HepG2 (cell line): ENCODE measurements around the gene CCNDBP1. TPM values are rescaled to one million over a fixed set of nuclear protein-coding genes. Genes with fewer than 3 reads are reported as not detected.

Experiments
- ATF5 ChIP-seq: sonication (generic); formaldehyde crosslinking; IDR thresholded peaks from 2 replicates; pipeline ENCODE4 v1.4.0; 2020; ENCODE audit warnings: mild to moderate bottlenecking, low read depth, missing genetic modification reagents
- CAMTA2 ChIP-seq: sonication (generic); formaldehyde crosslinking; IDR thresholded peaks from 2 replicates; pipeline ENCODE4 v1.4.0; 2020; ENCODE audit warnings: mild to moderate bottlenecking, missing genetic modification reagents, borderline replicate concordance
- GZF1 ChIP-seq: sonication (generic); formaldehyde crosslinking; IDR thresholded peaks from 2 replicates; pipeline ENCODE4 v1.5.1; 2020; ENCODE audit warnings: mild to moderate bottlenecking, missing genetic modification reagents
- HOMEZ ChIP-seq: IDR thresholded peaks from 2 replicates; pipeline ENCODE4 v1.6.1; 2016; ENCODE audit warnings: low read depth
- LCORL ChIP-seq, 2 experiments: fragments of 450-650 bp in 1 of 2; sonication (generic) in 1 of 2; formaldehyde crosslinking in 1 of 2; IDR thresholded peaks; 2 replicates each; pipeline versions ENCODE4 v1.5.0 to v1.6.1; 2017 to 2020; ENCODE audit warnings: antibody characterized with exemption in 1 of 2, missing genetic modification reagents in 1 of 2
- MXD1 ChIP-seq: sonication (generic); formaldehyde crosslinking; IDR thresholded peaks from 2 replicates; pipeline ENCODE4 v1.4.0; 2020; ENCODE audit warnings: mild to moderate bottlenecking, missing genetic modification reagents
- UBTF ChIP-seq: sonication (generic); formaldehyde crosslinking; IDR thresholded peaks from 2 replicates; pipeline ENCODE4 v1.4.0; 2020; ENCODE audit warnings: mild to moderate bottlenecking, missing genetic modification reagents
- ZEB1 ChIP-seq: IDR thresholded peaks from 2 replicates; pipeline ENCODE4 v1.6.1; 2012; ENCODE audit warnings: mild to moderate bottlenecking, low read depth, inconsistent platforms; ENCODE audit not compliant: insufficient replicate concordance
- ZFP1 ChIP-seq: IDR thresholded peaks from 2 replicates; pipeline ENCODE4 v1.6.1; 2016
- ZGPAT ChIP-seq: IDR thresholded peaks from 2 replicates; pipeline ENCODE4 v1.6.1; 2016; ENCODE audit warnings: mild to moderate bottlenecking
- ZNF138 ChIP-seq: sonication (generic); formaldehyde crosslinking; IDR thresholded peaks from 2 replicates; pipeline ENCODE4 v1.5.0; 2020; ENCODE audit warnings: mild to moderate bottlenecking, low read depth, missing genetic modification reagents
- ZNF256 ChIP-seq: sonication (generic); formaldehyde crosslinking; conservative IDR thresholded peaks from 2 replicates; pipeline ENCODE4 v1.4.0; 2020; ENCODE audit warnings: missing genetic modification reagents
- ZNF503 ChIP-seq: sonication (generic); formaldehyde crosslinking; IDR thresholded peaks from 2 replicates; pipeline ENCODE4 v1.4.0; 2020; ENCODE audit warnings: missing genetic modification reagents
- ZNF883 ChIP-seq: sonication (generic); formaldehyde crosslinking; IDR thresholded peaks from 2 replicates; pipeline ENCODE4 v1.5.1; 2020; ENCODE audit warnings: mild to moderate bottlenecking, missing genetic modification reagents; ENCODE audit errors: not compliant biosample characterization
- polyA plus RNA-seq, 8 experiments: library from polyadenylated mRNA; depleted of rRNA in 3 of 8; stranded (reverse) in 7 of 8; unstranded in 1 of 8; fragments of >200 nt; fragmentation: Illumina TruSeq in 4 of 8; extraction: Trizol in 4 of 8; gene quantifications; 2 replicates each; pipeline versions ENCODE4 v1.2.1 to v1.2.3, GENCODE V29; 2011 to 2016; ENCODE audit warnings: low read depth in 4 of 8, missing spikeins in 1 of 8, mixed read lengths in 1 of 8; ENCODE audit not compliant: insufficient read depth in 1 of 8
- total RNA-seq, 5 experiments: library from RNA; depleted of rRNA; stranded (reverse); fragments of >200 nt; fragmentation: Illumina TruSeq; extraction: Trizol; gene quantifications; 2 replicates each; pipeline ENCODE4 v1.2.3, GENCODE V29; 2016; ENCODE audit warnings: low read depth in 1 of 5

CCNDBP1 gene
- total and polyA plus RNA-seq, 2 of the 13 experiments (the other 11 are each of a cell fraction or from before 2014, with no cell fraction given), result 24.8 to 42.3 TPM

GRCh38 chr15:43204016-43204901 is 19.1 kb downstream of the CCNDBP1 start (continued):
- TF ChIP-seq HOMEZ (CRISPR knock-in tag), result no peak
- no peak for TF ChIP-seq ZNF256 (CRISPR knock-in tag)
- TF ChIP-seq ZGPAT (CRISPR knock-in tag), result no peak
- no peak for TF ChIP-seq ATF5 (CRISPR knock-in tag)
- TF ChIP-seq CAMTA2 (CRISPR knock-in tag), result no peak
- TF ChIP-seq UBTF (CRISPR knock-in tag), result no peak
- no peak for TF ChIP-seq ZNF138 (CRISPR knock-in tag)
- no peak for TF ChIP-seq ZFP1 (CRISPR knock-in tag)
- TF ChIP-seq ZNF883 (CRISPR knock-in tag), result peak; percentile 38
- TF ChIP-seq GZF1 (CRISPR knock-in tag), result no peak
- no peak for TF ChIP-seq LCORL (IDR thresholded peaks at IDR 0.05)
- TF ChIP-seq LCORL (CRISPR knock-in tag; IDR thresholded peaks at IDR 0.05), result no peak
- no peak for TF ChIP-seq ZEB1
- no peak for TF ChIP-seq MXD1 (CRISPR knock-in tag)
- TF ChIP-seq ZNF503 (CRISPR knock-in tag), result no peak
